HepG2 (cell line): ENCODE data around the gene OS9. TPM values are rescaled to one million over a fixed set of nuclear protein-coding genes. Genes with fewer than 3 reads are reported as not detected.

Experiments used
- ATF4 ChIP-seq, 2 experiments: fragments of 450-650 bp in 1 of 2; sonication (generic) in 1 of 2; formaldehyde crosslinking; IDR thresholded peaks; 2 replicates each; pipeline versions ENCODE4 v1.5.0 to v1.8.0; 2020 to 2022; ENCODE audit warnings: mild to moderate bottlenecking in 1 of 2, missing genetic modification reagents in 1 of 2
- EED ChIP-seq: sonication (generic); formaldehyde crosslinking; IDR thresholded peaks from 2 replicates; pipeline ENCODE4 v1.5.0; 2020; ENCODE audit warnings: mild to moderate bottlenecking, missing genetic modification reagents
- GABPB1 ChIP-seq: IDR thresholded peaks from 2 replicates; pipeline ENCODE4 v1.6.1; 2016; ENCODE audit warnings: mild to moderate bottlenecking, missing genetic modification reagents, moderate library complexity, missing compliant biosample characterization
- GATAD2A ChIP-seq: IDR thresholded peaks from 2 replicates; pipeline ENCODE4 v1.6.1; 2016
- GLMP ChIP-seq: sonication (generic); formaldehyde crosslinking; IDR thresholded peaks from 2 replicates; pipeline ENCODE4 v1.9.0; 2021; ENCODE audit warnings: missing genetic modification reagents, mild to moderate bottlenecking, borderline replicate concordance
- KDM5A ChIP-seq: fragments of 200-600 bp; sonication (generic); IDR thresholded peaks from 2 replicates; pipeline ENCODE4 v1.7.0; 2018; ENCODE audit warnings: antibody characterized with exemption, mild to moderate bottlenecking, low read length, borderline replicate concordance
- RXRA ChIP-seq: sonication (generic); formaldehyde crosslinking; IDR thresholded peaks from 2 replicates; pipeline ENCODE4 v1.5.1; 2020; ENCODE audit warnings: missing genetic modification reagents
- SMARCC2 ChIP-seq: fragments of 450-650 bp; IDR thresholded peaks from 2 replicates; pipeline ENCODE4 v1.6.1; 2017; ENCODE audit warnings: antibody characterized with exemption, mild to moderate bottlenecking
- SUZ12 ChIP-seq: fragments of 150-350 bp; IDR thresholded peaks from 2 replicates; pipeline ENCODE4 v1.6.1; 2014; ENCODE audit warnings: low read depth, low read length
- ZIK1 ChIP-seq: sonication (generic); formaldehyde crosslinking; IDR thresholded peaks from 2 replicates; pipeline ENCODE4 v1.5.0; 2020; ENCODE audit warnings: mild to moderate bottlenecking, low read depth, missing genetic modification reagents, borderline replicate concordance
- ZNF296 ChIP-seq: sonication (generic); formaldehyde crosslinking; conservative IDR thresholded peaks from 2 replicates; pipeline ENCODE4 v1.5.0; 2020; ENCODE audit warnings: mild to moderate bottlenecking, missing genetic modification reagents
- ZNF3 ChIP-seq: IDR thresholded peaks from 2 replicates; pipeline ENCODE4 v1.7.0; 2017; ENCODE audit warnings: inconsistent platforms
- ZNF460 ChIP-seq: sonication (generic); formaldehyde crosslinking; IDR thresholded peaks from 2 replicates; pipeline ENCODE4 v1.5.1; 2020; ENCODE audit warnings: missing genetic modification reagents, mild to moderate bottlenecking, borderline replicate concordance
- ZNF496 ChIP-seq: sonication (generic); formaldehyde crosslinking; IDR thresholded peaks from 2 replicates; pipeline ENCODE4 v1.8.1; 2023; ENCODE audit warnings: mild to moderate bottlenecking, moderate library complexity, missing genetic modification reagents; ENCODE audit not compliant: insufficient replicate concordance
- ZNF547 ChIP-seq: sonication (generic); formaldehyde crosslinking; IDR thresholded peaks from 2 replicates; pipeline ENCODE4 v1.5.1; 2020; ENCODE audit warnings: mild to moderate bottlenecking, missing genetic modification reagents
- ZNF562 ChIP-seq: sonication (generic); formaldehyde crosslinking; IDR thresholded peaks from 2 replicates; pipeline ENCODE4 v1.8.0; 2022; ENCODE audit warnings: missing genetic modification reagents, borderline replicate concordance
- ZNF619 ChIP-seq: sonication (generic); formaldehyde crosslinking; IDR thresholded peaks from 2 replicates; pipeline ENCODE4 v1.4.0; 2020; ENCODE audit warnings: mild to moderate bottlenecking, missing genetic modification reagents
- ZNF839 ChIP-seq: sonication (generic); formaldehyde crosslinking; IDR thresholded peaks from 2 replicates; pipeline ENCODE4 v1.4.0; 2020; ENCODE audit warnings: missing genetic modification reagents, mild to moderate bottlenecking, borderline replicate concordance
- polyA plus RNA-seq, 8 experiments: library from polyadenylated mRNA; depleted of rRNA in 3 of 8; stranded (reverse) in 7 of 8; unstranded in 1 of 8; fragments of >200 nt; fragmentation: Illumina TruSeq in 4 of 8; extraction: Trizol in 4 of 8; gene quantifications; 2 replicates each; pipeline versions ENCODE4 v1.2.1 to v1.2.3, GENCODE V29; 2011 to 2016; ENCODE audit warnings: low read depth in 4 of 8, missing spikeins in 1 of 8, mixed read lengths in 1 of 8; ENCODE audit not compliant: insufficient read depth in 1 of 8
- total RNA-seq, 5 experiments: library from RNA; depleted of rRNA; stranded (reverse); fragments of >200 nt; fragmentation: Illumina TruSeq; extraction: Trizol; gene quantifications; 2 replicates each; pipeline ENCODE4 v1.2.3, GENCODE V29; 2016; ENCODE audit warnings: low read depth in 1 of 5
- TF ChIP-seq, protein P1 (sequence below): sonication (generic); formaldehyde crosslinking; IDR thresholded peaks from 2 replicates; pipeline ENCODE4 v1.4.0; 2020; ENCODE audit warnings: missing genetic modification reagents
- TF ChIP-seq, protein P2 (sequence below): sonication (generic); formaldehyde crosslinking; IDR thresholded peaks from 2 replicates; pipeline ENCODE4 v1.4.0; 2020; ENCODE audit warnings: missing genetic modification reagents, borderline replicate concordance
- TF ChIP-seq, protein P3 (sequence below): sonication (generic); formaldehyde crosslinking; IDR thresholded peaks from 2 replicates; pipeline ENCODE4 v1.5.0; 2020; ENCODE audit warnings: missing genetic modification reagents

Gene OS9
- total and polyA plus RNA-seq, 2 of the 13 experiments (the other 11 are each of a cell fraction or from before 2014, with no cell fraction given), result 156 to 206 TPM

- TF ChIP-seq ZNF839 (CRISPR knock-in tag), result no peak
- peak; percentile 45; the same call in 1 of the 2 replicates for TF ChIP-seq RXRA (CRISPR knock-in tag)
- no peak for TF ChIP-seq KDM5A
- no peak for TF ChIP-seq ZNF460 (CRISPR knock-in tag)
- TF ChIP-seq, protein P1, sequence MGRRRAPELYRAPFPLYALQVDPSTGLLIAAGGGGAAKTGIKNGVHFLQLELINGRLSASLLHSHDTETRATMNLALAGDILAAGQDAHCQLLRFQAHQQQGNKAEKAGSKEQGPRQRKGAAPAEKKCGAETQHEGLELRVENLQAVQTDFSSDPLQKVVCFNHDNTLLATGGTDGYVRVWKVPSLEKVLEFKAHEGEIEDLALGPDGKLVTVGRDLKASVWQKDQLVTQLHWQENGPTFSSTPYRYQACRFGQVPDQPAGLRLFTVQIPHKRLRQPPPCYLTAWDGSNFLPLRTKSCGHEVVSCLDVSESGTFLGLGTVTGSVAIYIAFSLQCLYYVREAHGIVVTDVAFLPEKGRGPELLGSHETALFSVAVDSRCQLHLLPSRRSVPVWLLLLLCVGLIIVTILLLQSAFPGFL (CRISPR knock-in tag), result no peak
- TF ChIP-seq ZNF496 (CRISPR knock-in tag), result no peak
- TF ChIP-seq GABPB1 (CRISPR knock-in tag), result peak; percentile 79
- TF ChIP-seq, protein P2, sequence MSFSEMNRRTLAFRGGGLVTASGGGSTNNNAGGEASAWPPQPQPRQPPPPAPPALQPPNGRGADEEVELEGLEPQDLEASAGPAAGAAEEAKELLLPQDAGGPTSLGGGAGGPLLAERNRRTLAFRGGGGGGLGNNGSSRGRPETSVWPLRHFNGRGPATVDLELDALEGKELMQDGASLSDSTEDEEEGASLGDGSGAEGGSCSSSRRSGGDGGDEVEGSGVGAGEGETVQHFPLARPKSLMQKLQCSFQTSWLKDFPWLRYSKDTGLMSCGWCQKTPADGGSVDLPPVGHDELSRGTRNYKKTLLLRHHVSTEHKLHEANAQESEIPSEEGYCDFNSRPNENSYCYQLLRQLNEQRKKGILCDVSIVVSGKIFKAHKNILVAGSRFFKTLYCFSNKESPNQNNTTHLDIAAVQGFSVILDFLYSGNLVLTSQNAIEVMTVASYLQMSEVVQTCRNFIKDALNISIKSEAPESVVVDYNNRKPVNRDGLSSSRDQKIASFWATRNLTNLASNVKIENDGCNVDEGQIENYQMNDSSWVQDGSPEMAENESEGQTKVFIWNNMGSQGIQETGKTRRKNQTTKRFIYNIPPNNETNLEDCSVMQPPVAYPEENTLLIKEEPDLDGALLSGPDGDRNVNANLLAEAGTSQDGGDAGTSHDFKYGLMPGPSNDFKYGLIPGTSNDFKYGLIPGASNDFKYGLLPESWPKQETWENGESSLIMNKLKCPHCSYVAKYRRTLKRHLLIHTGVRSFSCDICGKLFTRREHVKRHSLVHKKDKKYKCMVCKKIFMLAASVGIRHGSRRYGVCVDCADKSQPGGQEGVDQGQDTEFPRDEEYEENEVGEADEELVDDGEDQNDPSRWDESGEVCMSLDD (CRISPR knock-in tag), result peak; percentile 62; the same call in 1 of the 2 replicates
- 0 out of 2 replicates have a peak, but pooled peaks have one; percentile 42 for TF ChIP-seq EED (CRISPR knock-in tag)
- TF ChIP-seq ZNF3 (CRISPR knock-in tag), result no peak
- TF ChIP-seq ZNF562 (CRISPR knock-in tag), result no peak
- TF ChIP-seq ATF4 (CRISPR knock-in tag; IDR thresholded peaks at IDR 0.05), result no peak
- no peak for TF ChIP-seq SMARCC2
- no peak for TF ChIP-seq SUZ12
- TF ChIP-seq ZNF296 (CRISPR knock-in tag), result no peak
- TF ChIP-seq, protein P3, sequence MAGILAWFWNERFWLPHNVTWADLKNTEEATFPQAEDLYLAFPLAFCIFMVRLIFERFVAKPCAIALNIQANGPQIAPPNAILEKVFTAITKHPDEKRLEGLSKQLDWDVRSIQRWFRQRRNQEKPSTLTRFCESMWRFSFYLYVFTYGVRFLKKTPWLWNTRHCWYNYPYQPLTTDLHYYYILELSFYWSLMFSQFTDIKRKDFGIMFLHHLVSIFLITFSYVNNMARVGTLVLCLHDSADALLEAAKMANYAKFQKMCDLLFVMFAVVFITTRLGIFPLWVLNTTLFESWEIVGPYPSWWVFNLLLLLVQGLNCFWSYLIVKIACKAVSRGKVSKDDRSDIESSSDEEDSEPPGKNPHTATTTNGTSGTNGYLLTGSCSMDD (CRISPR knock-in tag), result no peak
- no peak for TF ChIP-seq GLMP (CRISPR knock-in tag)
- no peak for TF ChIP-seq ZNF619 (CRISPR knock-in tag)
- TF ChIP-seq GATAD2A (CRISPR knock-in tag), result no peak; the same call in 1 of the 2 replicates
- TF ChIP-seq ZNF547 (CRISPR knock-in tag), result no peak
- TF ChIP-seq ZIK1 (CRISPR knock-in tag), result peak; percentile 55; the same call in 1 of the 2 replicates
Observed at GRCh38 chr12:57755454-57756372, 61.8 kb downstream of the OS9 start (continued).
